Fibroblast of skin of back (primary cell): ENCODE data around the gene LRRC27.

Source experiments
- DNase-seq: peaks from one replicate; pipeline ENCODE4 v3.0.0-alpha.2; 2013

Gene LRRC27

DNA sequence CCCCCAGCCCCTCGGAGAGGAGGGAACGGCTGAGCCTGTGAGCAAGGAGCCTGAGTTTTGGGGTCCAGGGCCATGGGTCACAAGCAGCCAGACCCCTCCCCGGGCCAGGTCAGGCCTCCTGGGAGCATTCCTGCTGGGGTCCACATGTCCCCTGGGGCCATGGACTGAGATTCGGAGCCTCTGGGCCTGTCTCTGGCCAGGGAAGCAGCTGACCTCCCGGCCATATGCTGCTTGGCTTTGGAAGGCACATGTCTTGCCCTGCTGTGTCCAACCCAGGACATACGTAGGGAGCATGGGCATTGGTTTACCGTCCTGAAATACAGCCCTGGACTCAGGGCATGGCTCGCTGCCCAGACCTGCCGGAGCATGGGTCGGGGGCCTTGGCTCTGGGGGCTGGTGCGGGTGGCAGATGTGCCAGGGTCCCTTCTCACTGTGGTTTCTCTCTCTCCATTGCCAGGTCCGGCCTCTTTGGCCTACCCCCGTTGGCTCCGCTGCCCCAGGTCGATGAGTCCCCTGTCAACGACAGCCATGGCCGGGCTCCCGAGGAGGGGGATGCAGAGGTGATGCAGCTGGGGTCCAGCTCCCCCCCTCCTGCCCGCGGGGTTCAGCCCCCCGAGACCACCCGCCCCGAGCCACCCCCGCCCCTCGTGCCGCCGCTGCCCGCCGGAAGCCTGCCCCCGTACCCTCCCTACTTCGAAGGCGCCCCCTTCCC is 72.3 kb downstream of the LRRC27 start:
- DNase-seq = no peak

DNA sequence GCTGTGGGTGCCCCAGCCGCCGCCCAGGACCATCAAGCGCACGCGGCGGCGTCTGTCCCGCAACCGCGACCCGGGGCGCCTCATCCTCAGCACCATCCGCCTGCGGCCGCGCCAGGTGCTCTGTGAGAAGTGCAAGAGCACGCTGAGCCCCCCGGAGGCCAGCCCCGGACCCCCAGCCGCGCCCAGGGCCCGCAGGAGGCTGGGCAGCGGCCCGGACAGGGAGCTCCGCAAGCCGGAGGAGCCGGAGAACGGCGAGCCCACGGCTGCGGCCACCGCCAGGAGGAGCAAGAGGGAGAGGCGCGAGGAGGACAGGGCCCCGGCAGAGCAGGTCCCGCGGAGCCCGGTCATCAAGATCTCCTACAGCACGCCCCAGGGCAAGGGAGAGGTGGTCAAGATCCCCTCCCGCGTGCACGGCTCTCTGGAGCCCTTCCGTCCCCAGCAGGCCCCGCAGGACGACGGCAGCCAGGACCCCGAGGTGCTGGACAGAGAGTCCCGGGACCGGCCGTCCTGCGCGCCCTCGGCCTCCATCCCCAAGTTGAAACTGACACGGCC is 73.0 kb downstream of the LRRC27 start:
- DNase-seq = no peak

DNA sequence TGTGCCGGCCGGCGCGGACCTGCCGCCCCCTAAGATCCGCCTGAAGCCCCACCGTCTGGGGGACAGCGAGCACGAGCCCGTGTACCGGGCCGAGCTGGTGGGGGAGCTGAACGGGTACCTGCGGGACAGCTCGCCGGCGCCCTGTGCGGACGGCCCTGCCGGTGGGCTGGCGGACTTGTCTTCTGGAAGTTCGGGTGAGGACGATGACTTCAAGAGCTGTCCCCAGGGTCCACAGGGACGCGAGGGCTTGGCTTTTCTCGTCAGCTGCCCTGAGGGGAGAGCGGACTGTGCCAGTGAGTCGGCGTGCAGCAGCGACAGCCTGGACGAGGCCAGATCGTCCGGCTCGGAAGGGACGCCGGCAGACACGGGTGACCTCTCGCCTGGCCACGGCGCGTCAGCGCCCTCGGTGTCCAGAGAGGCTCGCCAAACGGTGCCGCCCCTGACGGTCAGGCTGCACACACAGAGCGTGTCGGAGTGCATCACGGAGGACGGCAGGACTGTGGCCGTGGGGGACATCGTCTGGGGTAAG is 73.5 kb downstream of the LRRC27 start:
- no peak for DNase-seq

- DNase-seq = no peak
Measured at GRCh38 chr10:132406181-132406580, 74.2 kb downstream of the LRRC27 start.

DNA sequence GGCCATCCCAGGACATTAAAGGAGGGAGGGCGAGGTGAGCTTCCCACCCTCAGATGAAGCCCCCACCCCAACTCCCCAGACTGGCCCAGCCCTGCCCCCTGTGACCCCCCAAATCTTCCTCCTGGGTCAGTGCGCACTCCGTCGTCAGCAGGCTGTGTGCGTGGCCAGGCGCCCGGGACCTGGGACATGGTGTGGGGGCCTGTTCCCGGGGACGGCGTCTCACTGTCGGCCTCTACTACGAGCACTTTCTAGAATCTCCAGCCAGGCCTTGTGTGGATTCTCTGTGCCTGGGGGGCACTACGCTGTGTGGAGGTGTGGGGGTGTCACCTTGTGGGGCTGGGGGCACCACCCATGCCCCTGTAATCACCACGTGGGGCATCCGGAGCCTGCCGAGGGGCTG is 74.8 kb downstream of the LRRC27 start:
- no peak for DNase-seq

DNA sequence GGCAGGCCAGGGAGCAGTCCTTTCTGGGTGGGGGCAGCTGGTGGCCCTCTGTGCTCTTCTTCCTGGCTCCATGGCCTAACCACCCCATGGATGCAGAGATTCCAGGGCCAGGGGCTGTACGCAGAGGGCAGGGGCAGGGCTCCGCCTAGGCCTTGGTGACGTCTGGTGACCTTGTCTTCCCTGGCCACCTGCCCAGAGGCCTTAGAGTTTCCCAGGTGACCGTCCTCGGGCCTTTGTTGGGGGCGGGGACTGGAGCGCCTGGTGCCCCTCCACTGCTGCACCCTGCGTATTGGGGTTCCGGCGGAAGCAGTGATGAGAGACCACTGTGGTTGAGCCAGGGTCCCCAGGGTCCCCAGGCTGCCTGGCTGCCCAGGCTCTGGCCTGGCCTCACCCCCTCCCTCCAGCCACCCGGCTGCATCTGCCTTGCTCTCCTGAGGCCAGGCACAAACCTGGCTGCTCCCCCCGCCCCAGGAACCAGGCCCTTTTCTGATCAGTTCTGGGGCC is 75.3 kb downstream of the LRRC27 start:
- DNase-seq = no peak

GRCh38 chr10:132407846-132408278 is 75.9 kb downstream of the LRRC27 start:
- peak; percentile 67 for DNase-seq

- no peak for DNase-seq
Measured at GRCh38 chr10:132408367-132408781, 76.4 kb downstream of the LRRC27 start.

DNA sequence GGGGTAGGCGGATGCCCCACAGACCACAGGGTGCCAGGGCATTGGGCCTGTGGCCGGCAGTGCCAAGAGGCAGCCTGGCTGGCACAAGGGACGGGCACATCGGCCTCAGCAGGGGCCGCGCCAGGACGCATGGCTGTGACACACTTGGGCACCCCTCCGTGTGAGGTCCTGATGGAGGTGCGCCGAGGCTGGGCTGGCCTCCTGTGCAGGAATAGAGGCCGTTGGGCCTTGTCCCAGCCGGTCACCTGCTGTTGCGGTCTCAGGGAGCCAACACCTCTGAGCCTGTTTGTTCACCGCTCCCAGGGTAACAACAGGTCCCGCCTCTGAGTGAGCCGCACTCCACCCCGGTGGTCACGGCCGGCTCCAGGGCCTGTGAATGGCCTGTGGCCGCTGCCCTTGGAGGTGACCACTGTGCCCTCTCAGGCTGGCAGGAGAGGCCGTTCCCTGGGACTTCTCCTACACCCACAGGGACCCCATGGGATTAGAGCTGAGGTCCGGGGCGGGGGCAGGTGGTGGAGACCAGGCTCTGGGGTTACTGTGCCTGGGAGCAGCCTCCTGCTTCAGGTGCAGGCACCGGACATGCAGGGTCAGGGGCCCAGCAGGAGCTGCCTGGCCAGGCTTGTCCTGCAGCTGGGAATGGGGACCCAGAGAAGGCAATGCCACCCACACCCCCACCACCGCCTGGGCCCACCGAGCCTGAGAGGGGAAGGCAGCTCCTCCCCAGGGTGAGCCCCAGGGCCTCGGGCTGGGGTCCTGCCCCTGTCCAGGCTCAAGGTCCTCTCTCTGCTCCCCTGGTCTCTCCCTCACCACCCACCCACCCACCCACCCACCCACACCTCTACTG is 77.1 kb downstream of the LRRC27 start:
- no peak for DNase-seq

DNA sequence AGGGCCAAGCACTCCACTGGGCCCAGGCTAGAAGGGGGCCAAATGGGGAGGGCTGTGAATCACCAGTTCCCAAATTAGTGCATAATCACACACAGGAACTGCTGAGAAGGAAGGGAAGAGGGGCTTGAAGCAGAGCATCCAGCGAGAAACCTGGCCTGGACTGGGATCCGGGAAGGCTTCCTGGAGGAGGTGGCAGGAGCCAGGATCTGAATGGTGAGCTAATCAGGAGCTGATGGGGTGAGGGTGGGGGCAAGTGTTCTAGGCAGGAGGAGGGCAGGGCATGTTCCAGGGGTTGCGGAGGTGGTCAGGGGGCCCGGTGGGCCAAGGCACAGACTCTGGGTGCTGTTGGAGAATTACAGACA is 77.7 kb downstream of the LRRC27 start:
- DNase-seq = no peak

- DNase-seq = no peak
Measured at GRCh38 chr10:132410056-132410778, 78.2 kb downstream of the LRRC27 start.

- no peak for DNase-seq
Measured at GRCh38 chr10:132410779-132411532, 79.0 kb downstream of the LRRC27 start.

DNA sequence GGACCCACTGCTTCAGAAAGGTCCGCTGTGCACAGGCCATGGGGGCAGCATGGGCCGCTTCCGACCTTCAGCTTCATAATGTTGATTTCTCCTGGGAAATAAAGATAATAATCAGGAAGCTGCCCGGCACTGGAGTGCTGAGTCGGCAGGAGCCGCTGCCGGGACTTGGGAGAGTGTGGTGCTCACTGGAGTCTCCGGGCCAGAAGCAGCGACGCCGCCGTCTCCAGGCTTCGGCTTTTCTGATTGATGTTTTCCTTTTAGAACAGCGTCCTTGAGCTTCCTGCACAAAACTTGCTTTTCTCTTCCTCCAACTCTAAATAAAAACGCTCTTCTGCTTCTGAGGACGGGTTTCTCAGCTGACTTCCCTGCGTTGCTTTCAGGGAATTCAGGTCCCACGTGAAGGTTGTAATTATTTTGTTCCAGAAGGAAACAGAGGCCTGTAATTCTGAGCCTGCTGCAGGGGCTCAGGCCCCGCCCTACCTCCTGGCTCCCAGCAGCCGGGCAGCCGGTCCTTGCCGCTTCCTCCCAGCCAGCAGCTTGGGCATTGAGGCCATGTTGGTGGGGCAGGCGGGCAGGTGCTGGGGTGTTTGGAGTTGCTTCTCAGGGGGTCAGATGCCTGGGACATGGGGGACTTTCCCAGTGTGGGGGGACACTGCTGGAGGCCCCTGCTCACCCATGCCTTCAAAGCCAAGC is 79.7 kb downstream of the LRRC27 start:
- DNase-seq = peak; percentile 33

- peak; percentile 26 for DNase-seq
Measured at GRCh38 chr10:132412316-132413192, 80.6 kb downstream of the LRRC27 start.

DNA sequence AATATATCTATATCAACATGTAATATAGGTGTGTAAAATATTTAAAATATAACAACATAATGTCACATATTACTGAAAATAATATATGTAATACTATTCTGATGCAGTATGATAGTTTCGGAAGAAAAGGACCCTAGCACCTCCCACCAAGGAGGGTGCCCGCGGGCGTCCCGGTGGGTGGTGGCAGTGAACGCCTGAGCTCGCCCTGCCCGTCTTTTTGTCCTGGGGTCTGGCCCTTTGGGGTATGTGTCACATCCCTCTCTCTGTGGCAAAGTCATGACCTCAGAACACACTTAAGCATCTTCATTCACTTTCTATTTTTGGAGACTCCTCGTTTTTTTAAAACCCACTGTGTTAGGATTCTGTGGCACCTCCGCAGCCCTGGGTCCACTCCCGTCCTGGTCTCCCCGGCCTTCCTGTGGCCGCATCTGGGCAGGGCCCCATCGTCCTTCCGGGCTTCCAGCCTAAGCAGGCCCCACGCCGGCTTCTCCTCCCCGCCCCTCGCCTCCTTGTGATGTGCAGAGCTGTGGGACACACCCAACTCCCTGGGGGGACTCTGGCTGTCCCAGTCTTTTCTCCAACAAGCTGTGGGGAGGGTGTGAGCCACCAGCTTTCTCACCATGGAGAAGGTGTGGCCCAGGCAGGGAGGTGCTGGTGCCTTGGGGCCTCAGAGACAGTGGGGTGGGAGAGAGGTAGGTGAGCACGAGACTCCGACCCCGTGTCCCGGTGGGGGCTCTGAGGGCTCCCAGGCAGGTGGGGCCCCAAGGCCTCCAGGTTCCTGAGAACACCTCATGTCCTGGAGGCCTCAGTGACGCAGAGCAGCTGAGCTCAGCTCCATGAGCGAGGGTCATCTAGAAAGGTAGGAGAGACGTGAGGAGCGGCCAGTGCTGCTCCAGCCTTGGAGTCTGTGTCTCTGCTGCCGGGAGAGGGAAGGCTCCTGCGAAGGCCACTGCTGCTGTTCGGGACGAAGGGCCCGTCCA is 81.5 kb downstream of the LRRC27 start:
- DNase-seq = peak; percentile 66

DNA sequence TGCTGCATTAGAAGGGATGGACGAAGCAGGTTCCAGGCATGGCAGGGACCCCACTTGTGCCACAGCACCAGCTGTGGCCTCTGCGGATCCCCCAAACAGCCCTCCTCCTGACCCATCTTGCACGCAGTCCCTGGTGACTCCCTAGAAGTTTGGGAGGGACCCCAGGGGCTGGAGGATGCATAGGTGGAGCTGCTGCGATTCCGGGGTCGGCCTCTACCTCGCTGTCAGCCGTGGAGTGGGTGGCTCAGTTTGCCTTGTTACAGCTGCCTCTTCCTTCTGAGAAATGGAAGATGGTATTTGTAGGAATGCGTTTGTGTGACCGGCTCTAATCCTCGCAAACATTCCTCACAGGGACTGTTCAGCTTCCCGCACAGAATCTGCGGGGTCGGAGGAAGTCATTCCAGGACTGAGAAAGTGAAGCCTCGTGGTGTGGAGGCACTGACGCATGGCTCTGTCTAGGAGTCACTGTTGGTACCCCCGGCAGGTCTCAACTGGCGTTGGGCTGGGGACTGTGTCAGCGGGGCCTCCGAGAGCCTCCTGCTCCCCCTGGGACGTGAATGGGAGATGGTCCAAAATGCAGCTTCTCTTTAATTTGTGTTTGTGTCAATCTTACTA is 82.5 kb downstream of the LRRC27 start:
- DNase-seq = peak; percentile 55

DNA sequence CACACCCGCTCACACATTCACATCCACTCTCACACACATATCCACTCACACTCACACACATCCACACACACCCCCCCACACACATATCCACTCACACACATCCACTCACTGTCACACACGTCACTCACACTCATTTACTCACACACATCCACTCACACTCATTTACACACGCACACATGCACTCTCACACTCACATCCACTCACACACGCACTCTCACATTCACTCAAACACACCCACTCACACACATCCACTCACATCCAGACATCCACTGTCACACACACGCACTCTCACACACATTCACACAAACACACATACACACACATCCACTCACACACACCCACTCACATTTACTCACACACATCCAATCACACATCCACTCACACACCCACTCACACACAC is 83.3 kb downstream of the LRRC27 start:
- DNase-seq = no peak

DNA sequence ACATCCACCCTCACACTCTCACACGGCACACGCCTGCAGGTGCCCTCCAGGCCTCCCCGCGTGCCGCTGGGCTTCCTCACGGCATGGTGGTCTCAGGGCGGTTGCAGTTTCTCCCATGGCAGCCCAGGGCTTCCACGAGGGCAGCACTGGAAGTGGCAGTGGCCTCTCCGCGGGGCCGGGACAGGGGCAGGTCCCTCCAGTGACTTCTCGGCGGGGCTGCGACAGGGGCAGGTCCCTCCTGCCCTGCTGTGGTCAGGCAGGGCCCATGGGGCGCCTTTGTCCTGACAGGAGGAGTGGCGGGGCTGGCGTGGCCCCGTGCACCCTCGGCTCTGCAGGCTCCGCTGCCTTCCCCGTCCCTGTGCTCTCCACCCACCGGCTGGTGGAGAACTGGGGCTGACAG is 84.0 kb downstream of the LRRC27 start:
- no peak for DNase-seq
